Stimulated activated naive CD4-positive, alpha-beta T cell (primary cell): Measurements from ENCODE around the gene PAFAH2.
A peak's percentile ranks its signal among the peaks of the same experiment; 100 is the strongest.

Source experiments
- DNase-seq, 6 experiments: peaks; one replicate each; lab custom pipeline; 2025; lab: John Stamatoyannopoulos, UW

PAFAH2 gene

GRCh38 chr1:26031196-26031595 lies 33.3 kb upstream of the PAFAH2 start:
- no peak for DNase-seq

- DNase-seq = no peak
These were observed 32.1 kb upstream of the PAFAH2 start for GRCh38 chr1:26029864-26030481.

- DNase-seq = no peak
These were observed 31.4 kb upstream of the PAFAH2 start for GRCh38 chr1:26029054-26029863.

- DNase-seq = no peak
These were observed 30.7 kb upstream of the PAFAH2 start for GRCh38 chr1:26028490-26028980.

- no peak for DNase-seq
These were observed 30.0 kb upstream of the PAFAH2 start for GRCh38 chr1:26027716-26028489.

- no peak for DNase-seq
These were observed 27.7 kb upstream of the PAFAH2 start for GRCh38 chr1:26025517-26025916.

- DNase-seq = no peak
These were observed 27.2 kb upstream of the PAFAH2 start for GRCh38 chr1:26025060-26025459.

GRCh38 chr1:26023826-26024225 lies 26.0 kb upstream of the PAFAH2 start:
- no peak for DNase-seq

- no peak for DNase-seq
These were observed 25.1 kb upstream of the PAFAH2 start for GRCh38 chr1:26023009-26023408.

- DNase-seq = no peak
These were observed 24.5 kb upstream of the PAFAH2 start for GRCh38 chr1:26022404-26022779.

GRCh38 chr1:26021647-26022403 lies 24.0 kb upstream of the PAFAH2 start, which contains the start of gene EXTL1:
TSS of gene EXTL1 (plus strand) at chr1:26021775. CDS start at chr1:26022647, 872 bp downstream.
- no peak for DNase-seq

- DNase-seq = no peak
These were observed 23.2 kb upstream of the PAFAH2 start for GRCh38 chr1:26020941-26021646.

GRCh38 chr1:26020330-26020768 lies 22.5 kb upstream of the PAFAH2 start:
- no peak for DNase-seq

GRCh38 chr1:26019641-26020315 lies 21.9 kb upstream of the PAFAH2 start:
- DNase-seq = no peak

- no peak for DNase-seq
These were observed 19.7 kb upstream of the PAFAH2 start for GRCh38 chr1:26017606-26018005.

- peak in 1 of 6 experiments; percentile 26 for DNase-seq
These were observed 19.2 kb upstream of the PAFAH2 start for GRCh38 chr1:26016953-26017545.

GRCh38 chr1:26016258-26016952 lies 18.5 kb upstream of the PAFAH2 start:
- DNase-seq = no peak

- no peak for DNase-seq
These were observed 17.5 kb upstream of the PAFAH2 start for GRCh38 chr1:26015358-26015757.

GRCh38 chr1:26014179-26014578 lies 16.3 kb upstream of the PAFAH2 start:
- no peak for DNase-seq

- no peak for DNase-seq
These were observed 15.0 kb upstream of the PAFAH2 start for GRCh38 chr1:26012864-26013263.
